ENCODE measurements around the gene PIWIL1.
A peak's percentile ranks its signal among the peaks of the same experiment; 100 is the strongest.

The PIWIL1 gene

GRCh38 chr12:130374083-130374482 is 36.4 kb downstream of the PIWIL1 start:
- DNase-seq (ENCODE audit: low spot score): no peak

GRCh38 chr12:130375296-130376287 is 37.9 kb downstream of the PIWIL1 start:
- peak; percentile 32 for DNase-seq (ENCODE audit: low spot score)

GRCh38 chr12:130382818-130383217 is 45.1 kb downstream of the PIWIL1 start:
- no peak for DNase-seq (ENCODE audit: low spot score)

GRCh38 chr12:130384234-130384633 is 46.5 kb downstream of the PIWIL1 start:
- no peak for DNase-seq (ENCODE audit: low spot score)

GRCh38 chr12:130385193-130385592 is 47.5 kb downstream of the PIWIL1 start:
- DNase-seq (ENCODE audit: low spot score): no peak

GRCh38 chr12:130391186-130391585 is 53.5 kb downstream of the PIWIL1 start:
- DNase-seq (ENCODE audit: low spot score): no peak

GRCh38 chr12:130394906-130395305 is 57.2 kb downstream of the PIWIL1 start:
- no peak for DNase-seq (ENCODE audit: low spot score)

GRCh38 chr12:130396667-130397066 is 59.0 kb downstream of the PIWIL1 start:
- DNase-seq (ENCODE audit: low spot score): no peak

- no peak for DNase-seq (ENCODE audit: low spot score)
Observed at GRCh38 chr12:130398100-130398848, 60.6 kb downstream of the PIWIL1 start.

- no peak for DNase-seq (ENCODE audit: low spot score)
Observed at GRCh38 chr12:130401703-130402102, 64.0 kb downstream of the PIWIL1 start.

GRCh38 chr12:130405332-130405731 is 67.6 kb downstream of the PIWIL1 start:
- no peak for DNase-seq (ENCODE audit: low spot score)

GRCh38 chr12:130412384-130412783 is 74.7 kb downstream of the PIWIL1 start:
- DNase-seq (ENCODE audit: low spot score): no peak

- DNase-seq (ENCODE audit: low spot score): no peak
Observed at GRCh38 chr12:130413909-130414308, 76.2 kb downstream of the PIWIL1 start.

- DNase-seq (ENCODE audit: low spot score): no peak
Observed at GRCh38 chr12:130414381-130414780, 76.7 kb downstream of the PIWIL1 start.

GRCh38 chr12:130418251-130418650 is 80.6 kb downstream of the PIWIL1 start:
- no peak for DNase-seq (ENCODE audit: low spot score)

GRCh38 chr12:130419116-130419515 is 81.4 kb downstream of the PIWIL1 start:
- DNase-seq (ENCODE audit: low spot score): no peak

- DNase-seq (ENCODE audit: low spot score): no peak
Observed at GRCh38 chr12:130420071-130420470, 82.4 kb downstream of the PIWIL1 start.

GRCh38 chr12:130421896-130422295 is 84.2 kb downstream of the PIWIL1 start:
- no peak for DNase-seq (ENCODE audit: low spot score)
